ENCODE results near the gene STBD1.

Gene STBD1

DNA sequence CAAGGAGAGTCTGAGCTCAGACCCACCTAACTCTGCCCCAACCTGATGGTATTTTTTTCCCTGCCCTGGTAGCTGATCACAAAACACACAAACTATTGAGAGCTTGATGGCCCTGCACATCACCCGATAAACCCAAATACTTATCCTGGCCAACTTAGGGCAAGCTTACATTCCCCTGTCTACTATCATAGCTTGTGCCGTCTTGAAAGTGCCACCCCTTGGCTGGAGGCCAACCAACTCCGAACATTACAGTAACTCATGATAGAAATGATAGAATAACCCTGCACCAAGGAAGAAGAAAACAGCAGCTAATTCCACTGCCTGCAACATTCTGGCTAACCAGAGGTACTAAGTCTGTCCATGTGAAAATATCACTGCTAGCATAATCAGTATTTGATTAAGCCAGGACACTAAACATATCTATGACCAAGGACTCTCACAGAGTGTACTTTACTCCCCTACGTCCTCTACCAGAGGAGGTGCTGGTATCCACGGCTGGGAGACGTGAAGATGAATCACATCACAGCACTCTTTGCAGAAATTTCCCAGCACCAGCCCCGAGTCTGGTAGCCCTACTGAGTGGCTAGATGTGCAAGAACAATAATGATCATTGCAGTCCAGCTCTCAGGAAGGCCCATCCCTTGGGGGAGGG is 8.9 kb downstream of the STBD1 start:
- 100% methylated on average over 6 of the region's 7 CpGs for WGBS (ENCODE audit: insufficient coverage)
- CTCF ChIA-PET = interaction anchor here (0.6 to 0.9 kb wide), 2 partner anchors 29 to 126 kb away, joined by 3 to 4 read pairs; no protein-coding TSS in a partner anchor

DNA sequence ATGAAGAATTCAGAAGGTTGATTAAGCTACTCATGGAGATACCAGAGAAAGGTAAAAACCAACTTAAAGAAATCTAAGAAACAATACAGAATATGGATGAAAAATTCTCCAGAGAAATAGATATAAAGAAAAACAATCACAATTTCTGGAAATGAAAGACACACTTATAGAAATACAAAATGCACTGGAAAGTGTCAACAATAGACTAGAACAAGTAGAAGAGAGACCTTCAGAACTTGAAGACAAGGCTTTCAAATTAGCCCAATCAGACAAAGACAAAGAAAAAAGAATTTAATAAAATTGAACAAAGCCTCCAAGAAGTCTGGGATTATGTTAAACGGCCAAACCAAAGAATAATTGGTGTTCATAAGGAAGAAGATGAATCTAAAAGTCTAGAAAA is 9.6 kb downstream of the STBD1 start:
- Histone ChIP-seq H3K27me3 (replicated peaks in 2 of 5; ENCODE audit: control insufficient read depth in 4 of 5, insufficient read depth in 5 of 5, low read length in 4 of 5) (no peaks in the 10 kb centered on the region), H3K4me1 (ENCODE audit: control extremely low read depth in 1 of 4, control insufficient read depth in 4 of 4, insufficient read depth in 4 of 4, low read length in 3 of 4) (no peaks in the 10 kb centered on the region), H3K27ac (ENCODE audit: insufficient read depth in 1 of 2, low read depth in 1 of 2, low read length in 2 of 2, poor library complexity in 1 of 2, severe bottlenecking in 2 of 2) (no peak overlapping the region), H3K36me3 (ENCODE audit: control insufficient read depth in 4 of 4, insufficient read depth in 4 of 4, low read length in 3 of 4) (no peaks in the 10 kb centered on the region), H3K4me3 (ENCODE audit: control insufficient read depth in 1 of 7, extremely low read depth in 1 of 7, insufficient read depth in 4 of 7, low read depth in 2 of 7, low read length in 6 of 7) (no peak overlapping the region), H3K9me3 (ENCODE audit: control extremely low read depth in 1 of 5, control insufficient read depth in 4 of 5, insufficient read depth in 2 of 5, low read depth in 1 of 5, low read length in 4 of 5) (peaks cover 0 to 10% (median 3%) of the 10 kb centered on the region in 5 experiments)
- ChIA-PET POLR2A (no interaction called here), CTCF (interaction anchor here (1.0 kb wide), 1 partner anchor 9 kb away, joined by 3 read pairs; no protein-coding TSS in a partner anchor)
- no peak for DNase-seq
- 100% methylated on average over 1 of the region's 1 CpG for WGBS (ENCODE audit: insufficient coverage)

More for the DNA sequence above, 8.9 kb downstream of the STBD1 start:
- Histone ChIP-seq H3K36me3 (ENCODE audit: control insufficient read depth in 4 of 4, insufficient read depth in 4 of 4, low read length in 3 of 4) (no peaks in the 10 kb centered on the region), H3K4me1 (ENCODE audit: control extremely low read depth in 1 of 4, control insufficient read depth in 4 of 4, insufficient read depth in 4 of 4, low read length in 3 of 4) (no peaks in the 10 kb centered on the region), H3K27me3 (replicated peaks in 2 of 5; ENCODE audit: control insufficient read depth in 4 of 5, insufficient read depth in 5 of 5, low read length in 4 of 5) (no peaks in the 10 kb centered on the region), H3K4me3 (ENCODE audit: control insufficient read depth in 1 of 7, extremely low read depth in 1 of 7, insufficient read depth in 4 of 7, low read depth in 2 of 7, low read length in 6 of 7) (no peak overlapping the region), H3K9me3 (ENCODE audit: control extremely low read depth in 1 of 5, control insufficient read depth in 4 of 5, insufficient read depth in 2 of 5, low read depth in 1 of 5, low read length in 4 of 5) (peaks cover 0 to 10% (median 3%) of the 10 kb centered on the region in 5 experiments), H3K27ac (ENCODE audit: insufficient read depth in 1 of 2, low read depth in 1 of 2, low read length in 2 of 2, poor library complexity in 1 of 2, severe bottlenecking in 2 of 2) (no peak overlapping the region)
- no peak for DNase-seq
- POLR2A ChIA-PET = no interaction called here

DNA sequence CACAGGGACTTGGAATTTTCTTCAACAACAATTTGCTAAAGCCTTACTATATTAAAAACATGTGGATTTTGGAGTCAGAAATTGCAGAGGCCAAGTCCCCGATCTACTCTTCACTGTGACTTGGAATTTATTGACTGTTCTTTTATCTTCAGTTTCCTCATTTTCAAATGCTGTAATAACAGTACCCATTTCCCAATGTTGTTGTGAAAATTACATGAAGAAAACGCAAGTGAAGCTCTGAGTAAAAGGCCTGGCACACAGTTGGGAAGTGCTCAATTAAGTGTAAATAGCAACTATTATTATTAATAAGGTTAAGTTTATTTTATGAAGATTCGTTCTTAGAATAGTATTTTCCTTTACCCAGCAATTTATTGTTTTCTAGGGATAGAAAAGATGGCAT is 15.7 kb downstream of the STBD1 start:
- Histone ChIP-seq H3K4me1 (ENCODE audit: control extremely low read depth in 1 of 4, control insufficient read depth in 4 of 4, insufficient read depth in 4 of 4, low read length in 3 of 4) (no peaks in the 10 kb centered on the region), H3K4me3 (ENCODE audit: control insufficient read depth in 1 of 7, extremely low read depth in 1 of 7, insufficient read depth in 4 of 7, low read depth in 2 of 7, low read length in 6 of 7) (no peak overlapping the region), H3K27ac (ENCODE audit: insufficient read depth in 1 of 2, low read depth in 1 of 2, low read length in 2 of 2, poor library complexity in 1 of 2, severe bottlenecking in 2 of 2) (no peak overlapping the region), H3K9me3 (ENCODE audit: control extremely low read depth in 1 of 5, control insufficient read depth in 4 of 5, insufficient read depth in 2 of 5, low read depth in 1 of 5, low read length in 4 of 5) (peaks cover 7 to 20% (median 11%) of the 10 kb centered on the region in 5 experiments), H3K36me3 (ENCODE audit: control insufficient read depth in 4 of 4, insufficient read depth in 4 of 4, low read length in 3 of 4) (no peaks in the 10 kb centered on the region), H3K27me3 (replicated peaks in 2 of 5; ENCODE audit: control insufficient read depth in 4 of 5, insufficient read depth in 5 of 5, low read length in 4 of 5) (no peaks in the 10 kb centered on the region)
- no peak for DNase-seq
- ChIA-PET POLR2A (no interaction called here), CTCF (no interaction called here)
- no CpG with 5 or more reads among the region's 3 CpGs for WGBS (ENCODE audit: insufficient coverage)

DNA sequence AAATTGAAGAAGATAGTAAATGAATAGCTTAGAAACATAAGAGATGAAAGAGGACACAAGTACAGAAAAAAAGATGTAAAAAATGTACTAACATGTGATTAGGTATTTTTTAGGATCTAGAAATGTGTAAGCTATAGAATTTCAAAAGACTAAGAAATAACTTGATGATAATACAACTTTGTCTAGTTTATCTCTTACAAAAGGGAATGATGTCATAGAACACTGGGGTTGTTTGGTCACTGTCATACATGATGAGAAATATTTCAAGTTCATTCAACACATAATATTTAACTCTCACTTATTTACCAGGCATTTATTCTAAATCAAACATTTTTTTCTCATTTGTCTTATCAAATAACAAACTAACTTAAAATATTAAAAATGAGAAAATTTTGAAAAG is 18.5 kb downstream of the STBD1 start:
- ChIA-PET CTCF (interaction anchor here (1.2 to 1.4 kb wide), 2 partner anchors 16 to 29 kb away, joined by 3 read pairs; no protein-coding TSS in a partner anchor), POLR2A (interaction anchor here (0.6 kb wide), 1 partner anchor 18 kb away, joined by 4 read pairs; no protein-coding TSS in a partner anchor)
- DNase-seq = no peak
- Histone ChIP-seq H3K27me3 (replicated peaks in 2 of 5; ENCODE audit: control insufficient read depth in 4 of 5, insufficient read depth in 5 of 5, low read length in 4 of 5) (no peaks in the 10 kb centered on the region), H3K36me3 (ENCODE audit: control insufficient read depth in 4 of 4, insufficient read depth in 4 of 4, low read length in 3 of 4) (no peaks in the 10 kb centered on the region), H3K27ac (ENCODE audit: insufficient read depth in 1 of 2, low read depth in 1 of 2, low read length in 2 of 2, poor library complexity in 1 of 2, severe bottlenecking in 2 of 2) (no peak overlapping the region), H3K4me1 (ENCODE audit: control extremely low read depth in 1 of 4, control insufficient read depth in 4 of 4, insufficient read depth in 4 of 4, low read length in 3 of 4) (no peaks in the 10 kb centered on the region), H3K9me3 (ENCODE audit: control extremely low read depth in 1 of 5, control insufficient read depth in 4 of 5, insufficient read depth in 2 of 5, low read depth in 1 of 5, low read length in 4 of 5) (peaks cover 8 to 30% (median 12%) of the 10 kb centered on the region in 5 experiments), H3K4me3 (ENCODE audit: control insufficient read depth in 1 of 7, extremely low read depth in 1 of 7, insufficient read depth in 4 of 7, low read depth in 2 of 7, low read length in 6 of 7) (no peak overlapping the region)

DNA sequence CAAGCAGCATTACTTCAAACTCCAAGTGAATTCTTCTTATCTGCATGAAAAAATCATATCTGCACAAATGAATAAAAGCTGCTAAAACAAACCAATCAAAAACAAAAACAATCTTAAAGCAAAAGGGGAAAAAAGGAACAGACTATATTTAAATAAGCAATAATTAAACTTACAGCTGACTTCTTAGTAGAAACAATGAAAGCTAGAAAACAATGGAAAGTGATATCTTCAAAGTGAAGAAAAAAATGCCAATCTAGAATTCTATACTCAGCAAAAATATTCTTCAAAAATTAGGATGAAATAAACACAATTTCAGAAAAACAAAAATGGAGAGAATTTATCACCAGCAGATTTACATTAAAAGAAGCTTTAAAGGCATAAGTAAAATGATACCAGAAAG is 20.0 kb downstream of the STBD1 start:
- Histone ChIP-seq H3K36me3 (ENCODE audit: control insufficient read depth in 4 of 4, insufficient read depth in 4 of 4, low read length in 3 of 4) (no peaks in the 10 kb centered on the region), H3K4me1 (ENCODE audit: control extremely low read depth in 1 of 4, control insufficient read depth in 4 of 4, insufficient read depth in 4 of 4, low read length in 3 of 4) (no peaks in the 10 kb centered on the region), H3K9me3 (ENCODE audit: control extremely low read depth in 1 of 5, control insufficient read depth in 4 of 5, insufficient read depth in 2 of 5, low read depth in 1 of 5, low read length in 4 of 5) (peaks cover 9 to 30% (median 12%) of the 10 kb centered on the region in 5 experiments), H3K27ac (ENCODE audit: insufficient read depth in 1 of 2, low read depth in 1 of 2, low read length in 2 of 2, poor library complexity in 1 of 2, severe bottlenecking in 2 of 2) (no peak overlapping the region), H3K27me3 (replicated peaks in 2 of 5; ENCODE audit: control insufficient read depth in 4 of 5, insufficient read depth in 5 of 5, low read length in 4 of 5) (no peaks in the 10 kb centered on the region), H3K4me3 (ENCODE audit: control insufficient read depth in 1 of 7, extremely low read depth in 1 of 7, insufficient read depth in 4 of 7, low read depth in 2 of 7, low read length in 6 of 7) (no peak overlapping the region)
- ChIA-PET CTCF (interaction anchor here (1.4 kb wide), 1 partner anchor 19 kb away, joined by 5 read pairs; the partner anchor contains the start of gene STBD1), POLR2A (no interaction called here)
- peak in 2 of 3 donors; percentile 21 to 22 for DNase-seq

DNA sequence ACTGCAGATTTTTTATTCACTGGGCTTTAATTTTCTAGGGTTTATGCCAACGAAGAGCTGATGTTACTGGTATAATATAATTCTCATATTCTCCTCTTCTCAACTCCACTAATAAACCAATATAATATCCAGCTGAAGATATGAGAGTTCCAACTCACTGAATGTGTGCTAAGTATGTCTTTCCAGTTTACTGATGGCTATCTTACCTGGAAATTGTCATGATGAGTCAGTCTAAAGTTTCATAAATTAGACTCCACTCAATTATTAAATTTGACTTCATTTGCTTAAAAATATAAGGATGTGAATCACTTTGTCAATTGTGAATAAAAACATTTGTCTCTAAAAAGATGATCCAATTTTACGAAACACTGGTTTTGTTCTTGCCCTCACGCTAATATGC is 28.4 kb downstream of the STBD1 start:
- H3K27me3 ChIP-seq (replicated peaks in 2 of 5; ENCODE audit: control insufficient read depth in 4 of 5, insufficient read depth in 5 of 5, low read length in 4 of 5) = no peaks in the 10 kb centered on the region
- no CpG with 5 or more reads among the region's 3 CpGs for WGBS (ENCODE audit: insufficient coverage)
- CTCF ChIA-PET = no interaction called here

DNA sequence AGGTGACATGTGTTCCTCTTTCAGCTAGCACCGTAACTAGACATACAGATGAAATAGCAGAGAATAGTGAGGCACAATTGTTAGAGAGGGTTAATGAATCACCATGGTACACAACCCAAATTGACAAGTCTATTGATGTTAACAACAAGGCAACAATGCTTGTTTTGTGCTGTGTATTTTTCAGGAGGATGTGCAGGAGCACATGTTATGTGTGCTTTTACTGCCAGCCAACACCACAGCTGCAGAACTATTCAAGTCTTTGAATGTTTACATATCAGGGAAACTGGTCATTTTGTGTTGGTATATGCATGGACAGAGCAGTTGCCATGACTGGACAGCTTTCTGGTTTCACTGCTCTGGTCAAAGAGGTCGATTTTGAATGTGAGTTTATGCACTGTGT is 32.8 kb downstream of the STBD1 start:
- CTCF ChIA-PET = interaction anchor here (1.2 kb wide), 1 partner anchor 161 kb away, joined by 3 read pairs; no protein-coding TSS in a partner anchor
- DNase-seq = no peak
- POLR2A ChIA-PET = no interaction called here

More for the DNA sequence above, 28.4 kb downstream of the STBD1 start:
- H3K4me3 ChIP-seq (ENCODE audit: control insufficient read depth in 1 of 7, extremely low read depth in 1 of 7, insufficient read depth in 4 of 7, low read depth in 2 of 7, low read length in 6 of 7) = no peak overlapping the region
- POLR2A ChIA-PET = interaction anchor here (0.8 kb wide), 1 partner anchor 72 kb away, joined by 3 read pairs; no protein-coding TSS in a partner anchor
- no peak for DNase-seq
- H3K4me1 ChIP-seq (ENCODE audit: control extremely low read depth in 1 of 4, control insufficient read depth in 4 of 4, insufficient read depth in 4 of 4, low read length in 3 of 4) = no peaks in the 10 kb centered on the region
- H3K36me3 ChIP-seq (ENCODE audit: control insufficient read depth in 4 of 4, insufficient read depth in 4 of 4, low read length in 3 of 4) = no peaks in the 10 kb centered on the region
- peaks cover 0 to 3% (median 0%) of the 10 kb centered on the region in 5 experiments for H3K9me3 ChIP-seq (ENCODE audit: control extremely low read depth in 1 of 5, control insufficient read depth in 4 of 5, insufficient read depth in 2 of 5, low read depth in 1 of 5, low read length in 4 of 5)
- no peak overlapping the region for H3K27ac ChIP-seq (ENCODE audit: insufficient read depth in 1 of 2, low read depth in 1 of 2, low read length in 2 of 2, poor library complexity in 1 of 2, severe bottlenecking in 2 of 2)

More for the DNA sequence above, 32.8 kb downstream of the STBD1 start:
- no peak overlapping the region for H3K4me3 ChIP-seq (ENCODE audit: control insufficient read depth in 1 of 7, extremely low read depth in 1 of 7, insufficient read depth in 4 of 7, low read depth in 2 of 7, low read length in 6 of 7)
- H3K9me3 ChIP-seq (ENCODE audit: control extremely low read depth in 1 of 5, control insufficient read depth in 4 of 5, insufficient read depth in 2 of 5, low read depth in 1 of 5, low read length in 4 of 5) = no peaks in the 10 kb centered on the region
- no peaks in the 10 kb centered on the region for H3K36me3 ChIP-seq (ENCODE audit: control insufficient read depth in 4 of 4, insufficient read depth in 4 of 4, low read length in 3 of 4)
- 80% methylated on average over 1 of the region's 2 CpGs for WGBS (ENCODE audit: insufficient coverage)
- no peaks in the 10 kb centered on the region for H3K4me1 ChIP-seq (ENCODE audit: control extremely low read depth in 1 of 4, control insufficient read depth in 4 of 4, insufficient read depth in 4 of 4, low read length in 3 of 4)
- H3K27ac ChIP-seq (ENCODE audit: insufficient read depth in 1 of 2, low read depth in 1 of 2, low read length in 2 of 2, poor library complexity in 1 of 2, severe bottlenecking in 2 of 2) = no peak overlapping the region
- H3K27me3 ChIP-seq (replicated peaks in 2 of 5; ENCODE audit: control insufficient read depth in 4 of 5, insufficient read depth in 5 of 5, low read length in 4 of 5) = no peaks in the 10 kb centered on the region

All from common myeloid progenitor, CD34-positive (primary cell).